Gastrocnemius medialis (tissue), 4 donors: Measurements from ENCODE around the gene RXFP2.

Experiments
- POLR2A ChIP-seq, 2 donors: fragments of 450-650 bp; IDR thresholded peaks; one replicate each; pipeline ENCODE4 v1.6.1; 2017; ENCODE audit warnings: antibody characterized with exemption in 2 of 2, mild to moderate bottlenecking in 2 of 2, moderate library complexity in 2 of 2
- TF ChIP-seq, protein P1 (sequence below), 5 experiments: fragments of 450-650 bp in 3 of 5; fragments of 200-600 bp in 2 of 5; sonication (generic) in 2 of 5; IDR thresholded peaks in 4 of 5; conservative IDR thresholded peaks in 1 of 5; 1 replicate in 4 of 5; 2 replicates in 1 of 5; pipeline ENCODE4 v1.5.1; 2016 to 2019; ENCODE audit warnings: antibody characterized with exemption in 5 of 5, mild to moderate bottlenecking in 3 of 5, moderate library complexity in 3 of 5

GRCh38 chr13:31801088-31801487 lies 61.8 kb downstream of the RXFP2 start:
- TF ChIP-seq, protein P1, sequence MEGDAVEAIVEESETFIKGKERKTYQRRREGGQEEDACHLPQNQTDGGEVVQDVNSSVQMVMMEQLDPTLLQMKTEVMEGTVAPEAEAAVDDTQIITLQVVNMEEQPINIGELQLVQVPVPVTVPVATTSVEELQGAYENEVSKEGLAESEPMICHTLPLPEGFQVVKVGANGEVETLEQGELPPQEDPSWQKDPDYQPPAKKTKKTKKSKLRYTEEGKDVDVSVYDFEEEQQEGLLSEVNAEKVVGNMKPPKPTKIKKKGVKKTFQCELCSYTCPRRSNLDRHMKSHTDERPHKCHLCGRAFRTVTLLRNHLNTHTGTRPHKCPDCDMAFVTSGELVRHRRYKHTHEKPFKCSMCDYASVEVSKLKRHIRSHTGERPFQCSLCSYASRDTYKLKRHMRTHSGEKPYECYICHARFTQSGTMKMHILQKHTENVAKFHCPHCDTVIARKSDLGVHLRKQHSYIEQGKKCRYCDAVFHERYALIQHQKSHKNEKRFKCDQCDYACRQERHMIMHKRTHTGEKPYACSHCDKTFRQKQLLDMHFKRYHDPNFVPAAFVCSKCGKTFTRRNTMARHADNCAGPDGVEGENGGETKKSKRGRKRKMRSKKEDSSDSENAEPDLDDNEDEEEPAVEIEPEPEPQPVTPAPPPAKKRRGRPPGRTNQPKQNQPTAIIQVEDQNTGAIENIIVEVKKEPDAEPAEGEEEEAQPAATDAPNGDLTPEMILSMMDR (IDR thresholded peaks at IDR 0.05 in 4 of 5, conservative IDR thresholded peaks at IDR 0.05 in 1 of 5), result no peak
- no peak for TF ChIP-seq POLR2A (IDR thresholded peaks at IDR 0.05)
